ENCODE data around the gene TEX30. TPM values are rescaled to one million over a fixed set of nuclear protein-coding genes. Genes with fewer than 3 reads are reported as not detected.

Gene TEX30
- total RNA-seq, 5 donors from 2014 or later (not counting 1 experiment from before 2014, with no cell fraction given), result 5.5 to 8.6 (median 7.8) TPM

DNA sequence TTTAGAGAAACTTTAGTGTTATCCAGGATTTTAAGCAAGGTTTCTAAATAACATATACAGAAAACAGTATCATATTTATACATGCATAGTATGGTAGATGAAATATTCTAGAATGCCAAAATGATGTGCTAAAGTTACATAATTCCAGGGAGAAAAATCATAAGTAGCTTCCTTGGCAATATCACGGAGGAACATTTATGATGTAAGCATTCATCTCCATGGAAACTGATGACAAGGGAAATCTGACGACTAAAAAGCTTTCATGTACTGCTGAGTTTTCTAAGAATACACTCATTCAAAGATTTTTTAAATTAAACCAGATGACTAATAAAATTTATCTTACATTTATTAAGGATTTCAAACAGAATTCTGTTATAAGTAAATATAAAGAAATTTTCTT lies 4.7 kb downstream of the TEX30 start:
- no CpG with 5 or more reads among the region's 2 CpGs for WGBS (ENCODE audit: insufficient coverage)
- POLR2A ChIA-PET, result no interaction called here
- ATAC-seq (replicated peaks in 1 of 4), result no peak

GRCh38 chr13:102763741-102764140 lies 9.8 kb downstream of the TEX30 start:
- no peak overlapping the region for H3K27ac ChIP-seq (ENCODE audit: low read length)
- WGBS (ENCODE audit: insufficient coverage), result 88% methylated on average over 1 of the region's 1 CpG

More for the DNA sequence above, 4.7 kb downstream of the TEX30 start:
- H3K9me3 ChIP-seq, result no peaks in the 10 kb centered on the region
- peaks cover 13 to 34% (median 34%) of the 10 kb centered on the region in 3 donors for H3K4me1 Mint-ChIP-seq
- no peaks in the 10 kb centered on the region for H3K27me3 ChIP-seq (replicated peaks in 1 of 2; ENCODE audit: control insufficient read depth in 2 of 2, extremely low read depth in 1 of 2, insufficient read depth in 2 of 2, low read length in 1 of 2)
- DNase-seq, result no peak
- H3K27me3 Mint-ChIP-seq, result no peaks in the 10 kb centered on the region
- no peaks in the 10 kb centered on the region for H3K9me3 Mint-ChIP-seq
- no peaks in the 10 kb centered on the region for H3K36me3 ChIP-seq (ENCODE audit: control insufficient read depth in 2 of 2, extremely low read depth in 1 of 2, insufficient read depth in 1 of 2, low read length in 1 of 2)
- H3K4me3 Mint-ChIP-seq, result no peak overlapping the region
- peaks cover 0 to 13% of the 10 kb centered on the region in 2 experiments for H3K4me1 ChIP-seq (ENCODE audit: control insufficient read depth in 1 of 2, extremely low read depth in 1 of 2, insufficient read depth in 2 of 2, low read length in 2 of 2)
- H3K4me3 ChIP-seq (ENCODE audit: control insufficient read depth in 1 of 2, extremely low read depth in 1 of 2, low read length in 1 of 2), result no peak overlapping the region
- H3K27ac Mint-ChIP-seq, result no peak overlapping the region
- H3K36me3 Mint-ChIP-seq, result peaks cover 6% of the 10 kb centered on the region
- H3K27ac ChIP-seq (ENCODE audit: low read length), result no peak overlapping the region
- CTCF ChIA-PET, result no interaction called here

DNA sequence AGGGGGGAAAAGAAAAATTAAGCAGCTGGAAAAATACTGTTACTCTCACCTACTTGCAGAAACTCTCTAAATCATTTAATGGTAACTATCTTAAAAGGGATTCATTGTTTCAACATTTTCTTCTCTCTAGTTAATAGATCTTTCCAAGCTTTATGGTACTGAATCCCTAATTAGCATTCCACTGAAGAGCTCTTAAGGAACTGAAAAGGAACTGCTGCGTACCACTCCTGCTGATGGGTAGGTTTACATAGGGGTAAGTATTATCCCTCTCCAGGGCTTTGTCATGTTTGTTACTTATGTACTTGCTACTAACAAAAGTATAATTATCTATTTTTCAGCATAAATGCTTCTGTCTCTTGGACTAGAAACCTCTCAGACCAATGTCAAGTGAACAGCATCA lies 12.5 kb downstream of the TEX30 start:
- H3K27ac ChIP-seq (ENCODE audit: low read length), result no peak overlapping the region
- CTCF ChIA-PET, result no interaction called here
- no peaks in the 10 kb centered on the region for H3K9me3 Mint-ChIP-seq
- no peaks in the 10 kb centered on the region for H3K4me1 Mint-ChIP-seq
- no peaks in the 10 kb centered on the region for H3K36me3 Mint-ChIP-seq
- H3K4me3 ChIP-seq (ENCODE audit: control insufficient read depth in 1 of 2, extremely low read depth in 1 of 2, low read length in 1 of 2), result no peak overlapping the region
- no peaks in the 10 kb centered on the region for H3K4me1 ChIP-seq (ENCODE audit: control insufficient read depth in 1 of 2, extremely low read depth in 1 of 2, insufficient read depth in 2 of 2, low read length in 2 of 2)
- H3K4me3 Mint-ChIP-seq, result no peak overlapping the region
- no peak for DNase-seq
- H3K36me3 ChIP-seq (ENCODE audit: control insufficient read depth in 2 of 2, extremely low read depth in 1 of 2, insufficient read depth in 1 of 2, low read length in 1 of 2), result no peaks in the 10 kb centered on the region
- H3K27me3 ChIP-seq (replicated peaks in 1 of 2; ENCODE audit: control insufficient read depth in 2 of 2, extremely low read depth in 1 of 2, insufficient read depth in 2 of 2, low read length in 1 of 2), result no peaks in the 10 kb centered on the region
- no peak overlapping the region for H3K27ac Mint-ChIP-seq
- H3K27me3 Mint-ChIP-seq, result no peaks in the 10 kb centered on the region
- no peak for ATAC-seq (replicated peaks in 1 of 4)
- POLR2A ChIA-PET, result no interaction called here
- WGBS (ENCODE audit: insufficient coverage), result no CpG with 5 or more reads among the region's 1 CpG
- H3K9me3 ChIP-seq, result no peaks in the 10 kb centered on the region

More at GRCh38 chr13:102763741-102764140, 9.8 kb downstream of the TEX30 start:
- Histone ChIP-seq H3K27me3 (replicated peaks in 1 of 2; ENCODE audit: control insufficient read depth in 2 of 2, extremely low read depth in 1 of 2, insufficient read depth in 2 of 2, low read length in 1 of 2) (no peaks in the 10 kb centered on the region), H3K36me3 (ENCODE audit: control insufficient read depth in 2 of 2, extremely low read depth in 1 of 2, insufficient read depth in 1 of 2, low read length in 1 of 2) (no peaks in the 10 kb centered on the region), H3K4me3 (ENCODE audit: control insufficient read depth in 1 of 2, extremely low read depth in 1 of 2, low read length in 1 of 2) (no peak overlapping the region), H3K4me1 (ENCODE audit: control insufficient read depth in 1 of 2, extremely low read depth in 1 of 2, insufficient read depth in 2 of 2, low read length in 2 of 2) (no peaks in the 10 kb centered on the region), H3K9me3 (no peaks in the 10 kb centered on the region)
- DNase-seq, result no peak
- H3K36me3 Mint-ChIP-seq, result peaks cover 6% of the 10 kb centered on the region
- H3K27ac Mint-ChIP-seq, result no peak overlapping the region
- H3K4me1 Mint-ChIP-seq, result no peaks in the 10 kb centered on the region
- no peaks in the 10 kb centered on the region for H3K9me3 Mint-ChIP-seq
- ChIA-PET CTCF (no interaction called here), POLR2A (interaction anchor here in 1 of 2 donors (0.9 kb wide), 1 partner anchor 47 kb away, joined by 3 read pairs; no protein-coding TSS in a partner anchor)
- ATAC-seq (replicated peaks in 1 of 4), result no peak
- no peaks in the 10 kb centered on the region for H3K27me3 Mint-ChIP-seq
- no peak overlapping the region for H3K4me3 Mint-ChIP-seq

GRCh38 chr13:102758842-102759241 lies 14.7 kb downstream of the TEX30 start:
- 100% methylated on average over 1 of the region's 2 CpGs for WGBS (ENCODE audit: insufficient coverage)
- no peak overlapping the region for H3K4me3 ChIP-seq (ENCODE audit: control insufficient read depth in 1 of 2, extremely low read depth in 1 of 2, low read length in 1 of 2)
- ChIA-PET POLR2A (no interaction called here), CTCF (no interaction called here)
- H3K27ac Mint-ChIP-seq, result no peak overlapping the region
- no peaks in the 10 kb centered on the region for H3K36me3 ChIP-seq (ENCODE audit: control insufficient read depth in 2 of 2, extremely low read depth in 1 of 2, insufficient read depth in 1 of 2, low read length in 1 of 2)
- ATAC-seq (replicated peaks in 1 of 4), result no peak
- no peaks in the 10 kb centered on the region for H3K9me3 Mint-ChIP-seq
- no peaks in the 10 kb centered on the region for H3K4me1 ChIP-seq (ENCODE audit: control insufficient read depth in 1 of 2, extremely low read depth in 1 of 2, insufficient read depth in 2 of 2, low read length in 2 of 2)
- peaks cover 0 to 2% of the 10 kb centered on the region in 2 experiments for H3K27me3 ChIP-seq (replicated peaks in 1 of 2; ENCODE audit: control insufficient read depth in 2 of 2, extremely low read depth in 1 of 2, insufficient read depth in 2 of 2, low read length in 1 of 2)
- no peaks in the 10 kb centered on the region for H3K27me3 Mint-ChIP-seq
- no peak for DNase-seq
- no peaks in the 10 kb centered on the region for H3K4me1 Mint-ChIP-seq
- no peak overlapping the region for H3K27ac ChIP-seq (ENCODE audit: low read length)
- no peak overlapping the region for H3K4me3 Mint-ChIP-seq
- no peaks in the 10 kb centered on the region for H3K9me3 ChIP-seq
- H3K36me3 Mint-ChIP-seq, result no peaks in the 10 kb centered on the region

DNA sequence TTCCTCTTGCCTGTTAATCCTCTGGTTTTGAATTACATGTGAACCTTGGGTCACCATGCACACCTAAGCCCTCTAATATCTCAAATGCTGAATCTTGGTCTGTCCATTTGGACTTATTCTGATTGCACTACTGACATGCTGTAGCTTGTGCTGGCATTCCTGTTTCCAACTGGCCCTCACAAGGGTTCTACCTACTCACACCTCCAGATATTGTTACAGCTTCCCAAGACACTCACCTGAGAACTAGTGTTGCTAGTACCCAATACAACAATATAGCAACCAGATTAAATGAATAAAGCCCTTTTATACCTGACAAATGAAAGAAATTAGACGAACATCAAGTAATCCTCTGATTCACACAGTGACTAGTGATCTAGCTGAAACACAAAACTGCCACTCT lies 16.6 kb downstream of the TEX30 start:
- no CpG with 5 or more reads among the region's 1 CpG for WGBS (ENCODE audit: insufficient coverage)
- H3K36me3 Mint-ChIP-seq, result no peaks in the 10 kb centered on the region
- no peak overlapping the region for H3K27ac Mint-ChIP-seq
- Histone ChIP-seq H3K36me3 (ENCODE audit: control insufficient read depth in 2 of 2, extremely low read depth in 1 of 2, insufficient read depth in 1 of 2, low read length in 1 of 2) (no peaks in the 10 kb centered on the region), H3K27ac (ENCODE audit: low read length) (no peak overlapping the region), H3K27me3 (replicated peaks in 1 of 2; ENCODE audit: control insufficient read depth in 2 of 2, extremely low read depth in 1 of 2, insufficient read depth in 2 of 2, low read length in 1 of 2) (peaks cover 0 to 2% of the 10 kb centered on the region in 2 experiments), H3K4me1 (ENCODE audit: control insufficient read depth in 1 of 2, extremely low read depth in 1 of 2, insufficient read depth in 2 of 2, low read length in 2 of 2) (no peaks in the 10 kb centered on the region), H3K4me3 (ENCODE audit: control insufficient read depth in 1 of 2, extremely low read depth in 1 of 2, low read length in 1 of 2) (no peak overlapping the region), H3K9me3 (no peaks in the 10 kb centered on the region)
- H3K4me1 Mint-ChIP-seq, result no peaks in the 10 kb centered on the region
- no peaks in the 10 kb centered on the region for H3K9me3 Mint-ChIP-seq
- DNase-seq (no peak), ATAC-seq (replicated peaks in 1 of 4) (no peak)
- POLR2A ChIA-PET, result interaction anchor here in 1 of 2 donors (0.6 kb wide), 1 partner anchor 9 kb away, joined by 6 read pairs; no protein-coding TSS in a partner anchor
- CTCF ChIA-PET, result no interaction called here
- no peak overlapping the region for H3K4me3 Mint-ChIP-seq
- peaks cover 0 to 3% of the 10 kb centered on the region in 2 donors for H3K27me3 Mint-ChIP-seq

DNA sequence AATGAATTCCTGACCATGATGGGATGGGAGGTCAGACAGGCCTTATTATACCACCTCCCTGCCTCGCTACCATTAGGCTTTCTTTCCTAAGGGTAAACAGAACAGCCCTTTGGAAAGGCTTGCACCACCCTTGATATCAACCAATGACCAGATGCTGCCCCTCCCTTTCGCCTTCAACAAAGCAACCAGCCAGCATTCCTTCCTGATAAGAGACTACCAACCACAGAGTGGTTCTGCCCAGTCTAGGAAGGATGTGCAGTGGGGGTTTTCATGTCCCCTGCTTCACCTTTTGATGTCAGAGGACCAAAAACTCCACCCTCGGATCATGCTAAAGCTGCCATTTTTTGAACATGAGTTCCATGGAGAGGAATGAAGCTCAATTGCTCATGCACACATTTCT lies 21.7 kb downstream of the TEX30 start:
- H3K36me3 ChIP-seq (ENCODE audit: control insufficient read depth in 2 of 2, extremely low read depth in 1 of 2, insufficient read depth in 1 of 2, low read length in 1 of 2), result no peaks in the 10 kb centered on the region
- H3K27me3 ChIP-seq (replicated peaks in 1 of 2; ENCODE audit: control insufficient read depth in 2 of 2, extremely low read depth in 1 of 2, insufficient read depth in 2 of 2, low read length in 1 of 2), result peaks cover 0 to 2% of the 10 kb centered on the region in 2 experiments
- Mint-ChIP-seq H3K36me3 (peaks cover 7% of the 10 kb centered on the region), H3K4me3 (no peak overlapping the region), H3K27ac (no peak overlapping the region), H3K4me1 (no peaks in the 10 kb centered on the region), H3K9me3 (peaks cover 4 to 11% (median 6%) of the 10 kb centered on the region in 3 donors), H3K27me3 (peaks cover 31 to 32% of the 10 kb centered on the region in 2 donors)
- 83% methylated on average over 1 of the region's 3 CpGs for WGBS (ENCODE audit: insufficient coverage)
- no peak overlapping the region for H3K4me3 ChIP-seq (ENCODE audit: control insufficient read depth in 1 of 2, extremely low read depth in 1 of 2, low read length in 1 of 2)
- DNase-seq (no peak), ATAC-seq (replicated peaks in 1 of 4) (no peak)
- CTCF ChIA-PET, result no interaction called here
- H3K27ac ChIP-seq (ENCODE audit: low read length), result no peak overlapping the region
- H3K4me1 ChIP-seq (ENCODE audit: control insufficient read depth in 1 of 2, extremely low read depth in 1 of 2, insufficient read depth in 2 of 2, low read length in 2 of 2), result no peaks in the 10 kb centered on the region
- no peaks in the 10 kb centered on the region for H3K9me3 ChIP-seq
- POLR2A ChIA-PET, result interaction anchor here in 1 of 2 donors (0.7 kb wide), 1 partner anchor 89 kb away, joined by 3 read pairs; no protein-coding TSS in a partner anchor

GRCh38 chr13:102742506-102742905 lies 31.1 kb downstream of the TEX30 start:
- ChIA-PET CTCF (no interaction called here), POLR2A (no interaction called here)
- no peak overlapping the region for H3K27ac Mint-ChIP-seq
- DNase-seq (no peak), ATAC-seq (replicated peaks in 1 of 4) (no peak)
- no peak overlapping the region for H3K4me3 ChIP-seq (ENCODE audit: control insufficient read depth in 1 of 2, extremely low read depth in 1 of 2, low read length in 1 of 2)
- H3K9me3 ChIP-seq, result peaks cover 3% of the 10 kb centered on the region
- H3K27me3 Mint-ChIP-seq, result peaks cover 33 to 54% of the 10 kb centered on the region in 2 donors
- peaks cover 5% of the 10 kb centered on the region for H3K36me3 Mint-ChIP-seq
- H3K36me3 ChIP-seq (ENCODE audit: control insufficient read depth in 2 of 2, extremely low read depth in 1 of 2, insufficient read depth in 1 of 2, low read length in 1 of 2), result no peaks in the 10 kb centered on the region
- H3K4me1 Mint-ChIP-seq, result no peaks in the 10 kb centered on the region
- peaks cover 12 to 33% (median 18%) of the 10 kb centered on the region in 3 donors for H3K9me3 Mint-ChIP-seq
- no peaks in the 10 kb centered on the region for H3K4me1 ChIP-seq (ENCODE audit: control insufficient read depth in 1 of 2, extremely low read depth in 1 of 2, insufficient read depth in 2 of 2, low read length in 2 of 2)
- no peaks in the 10 kb centered on the region for H3K27me3 ChIP-seq (replicated peaks in 1 of 2; ENCODE audit: control insufficient read depth in 2 of 2, extremely low read depth in 1 of 2, insufficient read depth in 2 of 2, low read length in 1 of 2)
- H3K4me3 Mint-ChIP-seq, result no peak overlapping the region
- H3K27ac ChIP-seq (ENCODE audit: low read length), result no peak overlapping the region

Measured in T-cell (primary cell).